Measurements from ENCODE around the gene DOK1.
A peak's percentile ranks its signal among the peaks of the same experiment; 100 is the strongest.
"Not testable (repeated sequence)": the region's sequence is repeated elsewhere in the genome, so short reads cannot be mapped to it uniquely, and the experiment has no call there.

Gene DOK1

GRCh38 chr2:74556159-74556558 lies 1.6 kb downstream of the DOK1 start:
- TF ChIP-seq CTCF (conservative IDR thresholded peaks at IDR 0.05; ENCODE audit: low read length): no peak
- DNase-seq (ENCODE audit: low read depth): no peak
- H3K4me3 ChIP-seq (ENCODE audit: low read length): peak overlapping the region; percentile 95; the same call in 1 of the 2 replicates

GRCh38 chr2:74556831-74557370 lies 2.4 kb downstream of the DOK1 start:
- no peak overlapping the region for H3K4me3 ChIP-seq (ENCODE audit: low read length)
- no peak for TF ChIP-seq CTCF (conservative IDR thresholded peaks at IDR 0.05; ENCODE audit: low read length)
- no peak for DNase-seq (ENCODE audit: low read depth)

- H3K4me3 ChIP-seq (ENCODE audit: low read length): no peak overlapping the region
- no peak for TF ChIP-seq CTCF (conservative IDR thresholded peaks at IDR 0.05; ENCODE audit: low read length)
- no peak for DNase-seq (ENCODE audit: low read depth)
Measured at GRCh38 chr2:74558284-74559230, 4.0 kb downstream of the DOK1 start.

- no peak overlapping the region for H3K4me3 ChIP-seq (ENCODE audit: low read length)
- TF ChIP-seq CTCF (conservative IDR thresholded peaks at IDR 0.05; ENCODE audit: low read length): no peak
- no peak for DNase-seq (ENCODE audit: low read depth)
Measured at GRCh38 chr2:74559912-74560311, 5.4 kb downstream of the DOK1 start.

- no peak overlapping the region for H3K4me3 ChIP-seq (ENCODE audit: low read length)
- no peak for TF ChIP-seq CTCF (conservative IDR thresholded peaks at IDR 0.05; ENCODE audit: low read length)
- no peak for DNase-seq (ENCODE audit: low read depth)
Measured at GRCh38 chr2:74560591-74560990, 6.1 kb downstream of the DOK1 start.

- H3K4me3 ChIP-seq (ENCODE audit: low read length); DNase-seq (ENCODE audit: low read depth): not testable (repeated sequence)
Measured at GRCh38 chr2:74561022-74561421, 6.5 kb downstream of the DOK1 start.

GRCh38 chr2:74562126-74562775 lies 7.7 kb downstream of the DOK1 start:
- DNase-seq (ENCODE audit: low read depth): no peak

More at GRCh38 chr2:74562126-74562775, 7.7 kb downstream of the DOK1 start:
- no peak overlapping the region for H3K4me3 ChIP-seq (ENCODE audit: low read length)
- no peak for TF ChIP-seq CTCF (conservative IDR thresholded peaks at IDR 0.05; ENCODE audit: low read length)
